Astrocyte (in vitro differentiated cells and primary cell): Measurements from ENCODE around the gene SV2C. TPM values are rescaled to one million over a fixed set of nuclear protein-coding genes. Genes with fewer than 3 reads are reported as not detected.

Experiments used
- DNase-seq: peaks from one replicate; pipeline ENCODE4 v3.0.0-alpha.2; 2010; ENCODE audit warnings: low read depth
- FAIRE-seq: peaks from 2 replicates; lab custom pipeline; 2011; peaks lifted over from hg19 to GRCh38; lab: Jason Lieb, UNC
- H2AFZ ChIP-seq: 2 replicates; pipeline ENCODE4 v1.6.0; 2012; ENCODE audit warnings: low read depth, low read length, inconsistent platforms
- H3K27ac ChIP-seq: 2 replicates; pipeline ENCODE4 v1.5.1; 2011; ENCODE audit warnings: low read depth, low read length, inconsistent platforms
- H3K27me3 ChIP-seq: 2 replicates; pipeline ENCODE4 v1.6.0; 2011; ENCODE audit warnings: low read length, inconsistent platforms; ENCODE audit not compliant: insufficient read depth
- H3K36me3 ChIP-seq: 2 replicates; pipeline ENCODE4 v1.5.1; 2011; ENCODE audit warnings: low read length, inconsistent platforms; ENCODE audit not compliant: insufficient read depth
- H3K4me1 ChIP-seq: 2 replicates; pipeline ENCODE4 v1.5.1; 2011; ENCODE audit warnings: low read length, inconsistent platforms; ENCODE audit not compliant: insufficient read depth
- H3K4me2 ChIP-seq: 2 replicates; pipeline ENCODE4 v1.6.0; 2012; ENCODE audit warnings: low read length, inconsistent platforms
- H3K4me3 ChIP-seq: 2 replicates; pipeline ENCODE4 v1.5.1; 2011; ENCODE audit warnings: low read depth, mild to moderate bottlenecking, low read length, inconsistent platforms; ENCODE audit not compliant: insufficient read depth
- H3K79me2 ChIP-seq: 2 replicates; pipeline ENCODE4 v1.6.0; 2012; ENCODE audit warnings: mild to moderate bottlenecking, low read length, inconsistent platforms; ENCODE audit not compliant: insufficient read depth
- H3K9ac ChIP-seq: 2 replicates; pipeline ENCODE4 v1.6.0; 2012; ENCODE audit warnings: mild to moderate bottlenecking, low read length, inconsistent platforms
- H3K9me3 ChIP-seq: 2 replicates; pipeline ENCODE4 v1.5.1; 2012; ENCODE audit warnings: low read depth, mild to moderate bottlenecking, low read length, inconsistent platforms; ENCODE audit not compliant: insufficient read depth
- H4K20me1 ChIP-seq: 2 replicates; pipeline ENCODE4 v1.6.0; 2012; ENCODE audit warnings: low read length, inconsistent platforms; ENCODE audit not compliant: insufficient read depth
- H3K27ac Mint-ChIP-seq: one replicate; pipeline ENCODE4 v1.8.0; 2021; ENCODE audit warnings: mild to moderate bottlenecking, mixed read lengths; ENCODE audit not compliant: unreplicated experiment
- H3K27me3 Mint-ChIP-seq: one replicate; pipeline ENCODE4 v1.8.0; 2021; ENCODE audit warnings: low read depth, mixed read lengths; ENCODE audit not compliant: unreplicated experiment
- H3K36me3 Mint-ChIP-seq: one replicate; pipeline ENCODE4 v1.8.0; 2021; ENCODE audit warnings: low read depth, mixed read lengths; ENCODE audit not compliant: unreplicated experiment
- H3K4me1 Mint-ChIP-seq: one replicate; pipeline ENCODE4 v1.8.0; 2021; ENCODE audit warnings: low read depth, mixed read lengths; ENCODE audit not compliant: unreplicated experiment
- H3K4me3 Mint-ChIP-seq: one replicate; pipeline ENCODE4 v1.8.0; 2021; ENCODE audit warnings: mild to moderate bottlenecking, moderate library complexity, mixed read lengths; ENCODE audit not compliant: unreplicated experiment
- H3K9me3 Mint-ChIP-seq: one replicate; pipeline ENCODE4 v1.8.0; 2021; ENCODE audit warnings: mild to moderate bottlenecking, mixed read lengths; ENCODE audit not compliant: unreplicated experiment
- EZH2 ChIP-seq: IDR thresholded peaks from 2 replicates; pipeline ENCODE4 v1.6.1; 2012; ENCODE audit warnings: mild to moderate bottlenecking, low read length, inconsistent platforms; ENCODE audit not compliant: insufficient read depth
- total RNA-seq: library from RNA; stranded (reverse); gene quantifications from 2 replicates; pipeline ENCODE4 v1.2.1, GENCODE V29; 2021
- TF ChIP-seq, protein P1 (sequence below): IDR thresholded peaks from 2 replicates; pipeline ENCODE4 v1.5.1; 2011; ENCODE audit warnings: low read depth, mild to moderate bottlenecking, inconsistent platforms, low read length, moderate library complexity; ENCODE audit not compliant: insufficient read depth

SV2C gene
- total RNA-seq, 1 donor from 2014 or later, result 0.05 TPM

DNA sequence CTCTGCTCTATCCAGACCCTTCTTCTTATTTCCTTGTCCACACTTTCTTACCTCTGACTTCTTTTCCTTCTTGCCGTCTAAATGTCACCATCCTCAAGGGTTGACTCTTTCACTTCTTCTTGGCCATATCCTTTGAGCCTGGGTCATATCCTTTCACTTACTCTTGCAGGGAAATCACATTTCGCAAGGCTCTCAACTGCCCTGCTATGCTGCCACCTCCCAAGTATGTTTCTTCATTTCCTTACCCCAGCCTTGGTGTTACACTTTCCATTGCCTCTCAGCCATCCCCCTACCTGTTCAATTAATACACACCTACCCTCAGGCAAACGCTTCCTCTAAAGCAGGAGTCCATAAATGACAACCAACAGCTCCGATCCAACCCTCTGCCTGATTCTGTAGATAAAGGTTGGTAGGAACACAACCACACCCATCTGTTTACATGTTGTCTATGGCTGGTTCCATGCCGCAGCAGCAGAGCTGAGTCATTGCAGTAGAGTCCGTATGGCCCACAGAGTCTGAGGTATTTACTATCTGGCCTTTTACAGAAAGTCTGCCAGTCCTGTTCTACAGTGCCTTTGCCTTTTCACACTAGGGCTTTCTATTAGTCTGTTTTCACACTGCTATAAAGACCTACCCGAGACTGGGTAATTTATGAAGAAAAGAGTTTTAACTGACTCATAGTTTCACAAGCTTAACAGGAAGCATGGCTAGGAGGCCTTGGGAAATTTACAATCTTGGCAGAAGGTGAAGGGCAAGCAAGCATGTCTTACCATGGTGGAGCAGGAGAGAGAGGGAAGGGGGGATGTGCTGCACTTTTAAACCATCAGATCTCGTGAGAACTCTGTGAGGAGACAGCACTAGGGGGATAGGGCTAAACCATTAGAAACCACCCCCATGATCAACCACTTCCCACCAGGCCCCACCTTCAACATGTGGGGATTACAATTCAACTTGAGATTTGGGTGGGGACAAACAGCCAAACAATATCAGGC lies 97.9 kb downstream of the SV2C start:
- Histone ChIP-seq H3K9ac (no peak overlapping the region), H3K36me3 (no peaks in the 10 kb centered on the region), H2AFZ (no peak overlapping the region), H4K20me1 (no peaks in the 10 kb centered on the region), H3K27ac (no peak overlapping the region), H3K9me3 (no peaks in the 10 kb centered on the region), H3K79me2 (no peaks in the 10 kb centered on the region), H3K4me2 (no peak overlapping the region), H3K4me3 (no peak overlapping the region), H3K27me3 (no peaks in the 10 kb centered on the region), H3K4me1 (no peaks in the 10 kb centered on the region)
- TF ChIP-seq EZH2, result no peak
- TF ChIP-seq, protein P1, sequence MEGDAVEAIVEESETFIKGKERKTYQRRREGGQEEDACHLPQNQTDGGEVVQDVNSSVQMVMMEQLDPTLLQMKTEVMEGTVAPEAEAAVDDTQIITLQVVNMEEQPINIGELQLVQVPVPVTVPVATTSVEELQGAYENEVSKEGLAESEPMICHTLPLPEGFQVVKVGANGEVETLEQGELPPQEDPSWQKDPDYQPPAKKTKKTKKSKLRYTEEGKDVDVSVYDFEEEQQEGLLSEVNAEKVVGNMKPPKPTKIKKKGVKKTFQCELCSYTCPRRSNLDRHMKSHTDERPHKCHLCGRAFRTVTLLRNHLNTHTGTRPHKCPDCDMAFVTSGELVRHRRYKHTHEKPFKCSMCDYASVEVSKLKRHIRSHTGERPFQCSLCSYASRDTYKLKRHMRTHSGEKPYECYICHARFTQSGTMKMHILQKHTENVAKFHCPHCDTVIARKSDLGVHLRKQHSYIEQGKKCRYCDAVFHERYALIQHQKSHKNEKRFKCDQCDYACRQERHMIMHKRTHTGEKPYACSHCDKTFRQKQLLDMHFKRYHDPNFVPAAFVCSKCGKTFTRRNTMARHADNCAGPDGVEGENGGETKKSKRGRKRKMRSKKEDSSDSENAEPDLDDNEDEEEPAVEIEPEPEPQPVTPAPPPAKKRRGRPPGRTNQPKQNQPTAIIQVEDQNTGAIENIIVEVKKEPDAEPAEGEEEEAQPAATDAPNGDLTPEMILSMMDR, result no peak
- Mint-ChIP-seq H3K4me1 (no peaks in the 10 kb centered on the region), H3K9me3 (peaks cover 7% of the 10 kb centered on the region), H3K36me3 (no peaks in the 10 kb centered on the region), H3K27me3 (no peaks in the 10 kb centered on the region), H3K4me3 (no peak overlapping the region), H3K27ac (no peak overlapping the region)
- no peak for DNase-seq
- no peak for FAIRE-seq

DNA sequence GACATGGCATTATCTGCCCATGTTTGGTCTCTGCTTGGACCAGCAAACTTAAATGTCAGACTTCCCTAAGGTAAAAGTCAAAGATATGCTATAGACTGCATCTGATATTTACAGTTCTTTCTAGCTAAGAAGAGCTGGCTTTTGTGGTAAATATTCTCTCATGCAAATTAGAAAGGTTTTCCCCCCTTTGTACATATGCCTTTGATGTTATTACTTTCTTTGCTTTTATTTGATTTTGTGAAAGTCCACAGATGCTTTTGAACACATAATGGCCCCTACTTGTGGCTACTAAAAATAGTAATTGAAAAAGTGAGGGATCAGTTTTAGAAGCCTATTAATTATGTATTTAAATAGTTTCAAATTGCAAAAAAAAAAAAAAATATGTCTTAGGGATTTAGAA lies 104.2 kb downstream of the SV2C start:
- Histone ChIP-seq H3K9me3 (no peaks in the 10 kb centered on the region), H3K9ac (no peak overlapping the region), H3K4me1 (no peaks in the 10 kb centered on the region), H2AFZ (no peak overlapping the region), H3K27me3 (no peaks in the 10 kb centered on the region), H3K4me3 (no peak overlapping the region), H3K27ac (no peak overlapping the region), H3K36me3 (no peaks in the 10 kb centered on the region), H3K4me2 (no peak overlapping the region), H4K20me1 (no peaks in the 10 kb centered on the region), H3K79me2 (no peaks in the 10 kb centered on the region)
- H3K4me1 Mint-ChIP-seq, result no peaks in the 10 kb centered on the region
- FAIRE-seq, result no peak
- no peak overlapping the region for H3K4me3 Mint-ChIP-seq
- H3K27me3 Mint-ChIP-seq, result peaks cover 2% of the 10 kb centered on the region
- no peak overlapping the region for H3K27ac Mint-ChIP-seq
- TF ChIP-seq, protein P1, result no peak
- TF ChIP-seq EZH2, result no peak
- H3K36me3 Mint-ChIP-seq, result no peaks in the 10 kb centered on the region
- no peak for DNase-seq
- peaks cover 7% of the 10 kb centered on the region for H3K9me3 Mint-ChIP-seq

DNA sequence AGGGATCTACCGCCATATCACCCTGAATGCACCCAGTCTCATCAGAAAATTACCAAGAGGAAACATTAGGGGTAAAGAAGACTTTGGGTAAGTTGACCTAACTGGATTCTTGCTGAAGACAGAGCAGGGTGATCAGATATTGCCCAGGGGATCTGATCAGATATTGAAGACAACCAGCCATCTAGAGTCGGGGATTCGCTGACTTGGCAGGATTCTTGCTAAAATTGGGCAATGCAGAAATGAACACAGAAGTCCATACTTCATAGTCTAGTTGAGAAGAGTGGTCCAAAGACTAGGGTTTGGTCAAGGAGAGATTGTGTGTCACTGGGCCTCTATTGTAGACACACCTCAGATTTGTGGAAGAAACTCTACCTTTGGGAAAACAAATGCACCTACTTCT lies 107.2 kb downstream of the SV2C start:
- no peak for TF ChIP-seq EZH2
- no peak overlapping the region for H3K4me2 ChIP-seq
- Mint-ChIP-seq H3K9me3 (no peaks in the 10 kb centered on the region), H3K36me3 (no peaks in the 10 kb centered on the region), H3K27ac (no peak overlapping the region), H3K27me3 (peaks cover 4% of the 10 kb centered on the region), H3K4me1 (no peaks in the 10 kb centered on the region), H3K4me3 (no peak overlapping the region)
- H3K36me3 ChIP-seq, result no peaks in the 10 kb centered on the region
- H3K4me1 ChIP-seq, result no peaks in the 10 kb centered on the region
- FAIRE-seq (no peak), DNase-seq (no peak)
- H2AFZ ChIP-seq, result no peak overlapping the region
- no peak overlapping the region for H3K4me3 ChIP-seq
- H4K20me1 ChIP-seq, result no peaks in the 10 kb centered on the region
- no peaks in the 10 kb centered on the region for H3K9me3 ChIP-seq
- H3K27ac ChIP-seq, result no peak overlapping the region
- H3K79me2 ChIP-seq, result no peaks in the 10 kb centered on the region
- no peaks in the 10 kb centered on the region for H3K27me3 ChIP-seq
- H3K9ac ChIP-seq, result no peak overlapping the region
